ENCODE measurements around the gene PITX1.

Gene PITX1

GRCh38 chr5:135020111-135020895 lies 13.7 kb downstream of the PITX1 start:
- WGBS, result 87% methylated on average over 15 of the region's 16 CpGs
- no peaks in the 10 kb centered on the region for H3K36me3 ChIP-seq (ENCODE audit: control insufficient read depth in 1 of 2, insufficient read depth in 2 of 2, low read depth in 1 of 2, low read length in 2 of 2)
- H2BK5ac ChIP-seq (ENCODE audit: low read depth, low read length, poor library complexity, severe bottlenecking), result no peak overlapping the region
- H3K9ac ChIP-seq (ENCODE audit: low read length), result no peak overlapping the region
- H2AFZ ChIP-seq (ENCODE audit: low read depth, low read length), result no peak overlapping the region
- H4K91ac ChIP-seq (ENCODE audit: low read length), result no peak overlapping the region
- H2BK15ac ChIP-seq (ENCODE audit: low read depth, poor library complexity, severe bottlenecking), result no peak overlapping the region
- no peak overlapping the region for H3K23ac ChIP-seq (ENCODE audit: low read length in 2 of 2)
- no peak overlapping the region for H4K8ac ChIP-seq (ENCODE audit: low read length)
- H3K4ac ChIP-seq (ENCODE audit: low read depth in 1 of 2, low read length in 2 of 2), result no peak overlapping the region
- H3K4me1 ChIP-seq (ENCODE audit: control insufficient read depth, insufficient read depth, low read depth, low read length), result no peaks in the 10 kb centered on the region
- H2BK12ac ChIP-seq (ENCODE audit: low read length in 2 of 2), result no peak overlapping the region
- peaks cover 6 to 39% of the 10 kb centered on the region in 2 experiments for H3K27me3 ChIP-seq (ENCODE audit: control insufficient read depth in 1 of 2, insufficient read depth in 1 of 2, low read length in 2 of 2)
- H3K4me3 ChIP-seq (ENCODE audit: insufficient read depth in 1 of 2, low read depth in 1 of 2, low read length in 2 of 2), result peak overlapping the region in 1 of 2 experiments; percentile 9
- H2BK120ac ChIP-seq (ENCODE audit: low read depth, low read length), result no peak overlapping the region
- DNase-seq, result no peak
- H2AK5ac ChIP-seq (ENCODE audit: low read length, severe bottlenecking), result no peak overlapping the region
- no peak overlapping the region for H3K14ac ChIP-seq (ENCODE audit: low read length in 2 of 2)
- H3K4me2 ChIP-seq (ENCODE audit: low read length, poor library complexity, severe bottlenecking), result no peak overlapping the region
- H3K18ac ChIP-seq (ENCODE audit: low read depth in 1 of 2, low read length in 2 of 2), result no peak overlapping the region
- no peaks in the 10 kb centered on the region for H3K9me3 ChIP-seq (ENCODE audit: control insufficient read depth, low read length)
- no peak overlapping the region for H3K27ac ChIP-seq (ENCODE audit: low read length, poor library complexity, severe bottlenecking)
- no peaks in the 10 kb centered on the region for H3K79me1 ChIP-seq (replicated peaks; ENCODE audit: low read length, poor library complexity, severe bottlenecking)

GRCh38 chr5:135019314-135019713 lies 14.7 kb downstream of the PITX1 start:
- Histone ChIP-seq H3K36me3 (ENCODE audit: control insufficient read depth in 1 of 2, insufficient read depth in 2 of 2, low read depth in 1 of 2, low read length in 2 of 2) (no peaks in the 10 kb centered on the region), H3K79me1 (replicated peaks; ENCODE audit: low read length, poor library complexity, severe bottlenecking) (no peaks in the 10 kb centered on the region), H2AFZ (ENCODE audit: low read depth, low read length) (no peak overlapping the region), H3K4me2 (ENCODE audit: low read length, poor library complexity, severe bottlenecking) (no peak overlapping the region), H3K23ac (ENCODE audit: low read length in 2 of 2) (no peak overlapping the region), H2BK5ac (ENCODE audit: low read depth, low read length, poor library complexity, severe bottlenecking) (no peak overlapping the region), H3K9me3 (ENCODE audit: control insufficient read depth, low read length) (no peaks in the 10 kb centered on the region), H2AK5ac (ENCODE audit: low read length, severe bottlenecking) (no peak overlapping the region), H3K14ac (ENCODE audit: low read length in 2 of 2) (no peak overlapping the region), H2BK15ac (ENCODE audit: low read depth, poor library complexity, severe bottlenecking) (no peak overlapping the region), H3K4ac (ENCODE audit: low read depth in 1 of 2, low read length in 2 of 2) (no peak overlapping the region), H3K27ac (ENCODE audit: low read length, poor library complexity, severe bottlenecking) (no peak overlapping the region), H3K18ac (ENCODE audit: low read depth in 1 of 2, low read length in 2 of 2) (no peak overlapping the region), H4K8ac (ENCODE audit: low read length) (no peak overlapping the region), H3K27me3 (ENCODE audit: control insufficient read depth in 1 of 2, insufficient read depth in 1 of 2, low read length in 2 of 2) (peaks cover 6 to 37% of the 10 kb centered on the region in 2 experiments), H3K4me3 (ENCODE audit: insufficient read depth in 1 of 2, low read depth in 1 of 2, low read length in 2 of 2) (no peak overlapping the region), H4K91ac (ENCODE audit: low read length) (no peak overlapping the region), H2BK120ac (ENCODE audit: low read depth, low read length) (no peak overlapping the region), H3K9ac (ENCODE audit: low read length) (no peak overlapping the region), H2BK12ac (ENCODE audit: low read length in 2 of 2) (no peak overlapping the region), H3K4me1 (ENCODE audit: control insufficient read depth, insufficient read depth, low read depth, low read length) (no peaks in the 10 kb centered on the region)
- no peak for DNase-seq
- 43% methylated on average over 1 of the region's 5 CpGs for WGBS

- H3K4me2 ChIP-seq (ENCODE audit: low read length, poor library complexity, severe bottlenecking), result no peak overlapping the region
- no peak overlapping the region for H4K91ac ChIP-seq (ENCODE audit: low read length)
- H3K36me3 ChIP-seq (ENCODE audit: control insufficient read depth in 1 of 2, insufficient read depth in 2 of 2, low read depth in 1 of 2, low read length in 2 of 2), result no peaks in the 10 kb centered on the region
- no peak for DNase-seq
- H2BK5ac ChIP-seq (ENCODE audit: low read depth, low read length, poor library complexity, severe bottlenecking), result no peak overlapping the region
- 90% methylated on average over 4 of the region's 4 CpGs for WGBS
- H4K8ac ChIP-seq (ENCODE audit: low read length), result no peak overlapping the region
- no peaks in the 10 kb centered on the region for H3K9me3 ChIP-seq (ENCODE audit: control insufficient read depth, low read length)
- no peak overlapping the region for H3K4me3 ChIP-seq (ENCODE audit: insufficient read depth in 1 of 2, low read depth in 1 of 2, low read length in 2 of 2)
- H3K18ac ChIP-seq (ENCODE audit: low read depth in 1 of 2, low read length in 2 of 2), result no peak overlapping the region
- H3K4ac ChIP-seq (ENCODE audit: low read depth in 1 of 2, low read length in 2 of 2), result no peak overlapping the region
- H3K4me1 ChIP-seq (ENCODE audit: control insufficient read depth, insufficient read depth, low read depth, low read length), result no peaks in the 10 kb centered on the region
- no peak overlapping the region for H3K14ac ChIP-seq (ENCODE audit: low read length in 2 of 2)
- no peak overlapping the region for H2BK15ac ChIP-seq (ENCODE audit: low read depth, poor library complexity, severe bottlenecking)
- no peak overlapping the region for H3K23ac ChIP-seq (ENCODE audit: low read length in 2 of 2)
- H3K9ac ChIP-seq (ENCODE audit: low read length), result no peak overlapping the region
- H2BK120ac ChIP-seq (ENCODE audit: low read depth, low read length), result no peak overlapping the region
- H2AK5ac ChIP-seq (ENCODE audit: low read length, severe bottlenecking), result no peak overlapping the region
- no peak overlapping the region for H2AFZ ChIP-seq (ENCODE audit: low read depth, low read length)
- no peaks in the 10 kb centered on the region for H3K79me1 ChIP-seq (replicated peaks; ENCODE audit: low read length, poor library complexity, severe bottlenecking)
- H3K27ac ChIP-seq (ENCODE audit: low read length, poor library complexity, severe bottlenecking), result no peak overlapping the region
- peaks cover 6 to 32% of the 10 kb centered on the region in 2 experiments for H3K27me3 ChIP-seq (ENCODE audit: control insufficient read depth in 1 of 2, insufficient read depth in 1 of 2, low read length in 2 of 2)
- H2BK12ac ChIP-seq (ENCODE audit: low read length in 2 of 2), result no peak overlapping the region
Measured at GRCh38 chr5:135018457-135018856, 15.6 kb downstream of the PITX1 start.

GRCh38 chr5:135016861-135017290 lies 17.2 kb downstream of the PITX1 start:
- H3K23ac ChIP-seq (ENCODE audit: low read length in 2 of 2), result no peak overlapping the region
- H2BK12ac ChIP-seq (ENCODE audit: low read length in 2 of 2), result no peak overlapping the region

More at GRCh38 chr5:135016861-135017290, 17.2 kb downstream of the PITX1 start:
- H3K27me3 ChIP-seq (ENCODE audit: control insufficient read depth in 1 of 2, insufficient read depth in 1 of 2, low read length in 2 of 2), result peaks cover 6 to 35% of the 10 kb centered on the region in 2 experiments
- no peak overlapping the region for H3K4me3 ChIP-seq (ENCODE audit: insufficient read depth in 1 of 2, low read depth in 1 of 2, low read length in 2 of 2)
- H3K14ac ChIP-seq (ENCODE audit: low read length in 2 of 2), result no peak overlapping the region
- H3K79me1 ChIP-seq (replicated peaks; ENCODE audit: low read length, poor library complexity, severe bottlenecking), result no peaks in the 10 kb centered on the region
- 74% methylated on average over 11 of the region's 11 CpGs for WGBS
- H3K18ac ChIP-seq (ENCODE audit: low read depth in 1 of 2, low read length in 2 of 2), result no peak overlapping the region
- no peaks in the 10 kb centered on the region for H3K36me3 ChIP-seq (ENCODE audit: control insufficient read depth in 1 of 2, insufficient read depth in 2 of 2, low read depth in 1 of 2, low read length in 2 of 2)
- H3K4ac ChIP-seq (ENCODE audit: low read depth in 1 of 2, low read length in 2 of 2), result no peak overlapping the region
- no peak overlapping the region for H2BK120ac ChIP-seq (ENCODE audit: low read depth, low read length)
- H2AFZ ChIP-seq (ENCODE audit: low read depth, low read length), result no peak overlapping the region
- H3K27ac ChIP-seq (ENCODE audit: low read length, poor library complexity, severe bottlenecking), result no peak overlapping the region
- no peaks in the 10 kb centered on the region for H3K9me3 ChIP-seq (ENCODE audit: control insufficient read depth, low read length)
- no peaks in the 10 kb centered on the region for H3K4me1 ChIP-seq (ENCODE audit: control insufficient read depth, insufficient read depth, low read depth, low read length)
- no peak overlapping the region for H4K91ac ChIP-seq (ENCODE audit: low read length)
- H2BK5ac ChIP-seq (ENCODE audit: low read depth, low read length, poor library complexity, severe bottlenecking), result no peak overlapping the region
- no peak overlapping the region for H3K4me2 ChIP-seq (ENCODE audit: low read length, poor library complexity, severe bottlenecking)
- H2AK5ac ChIP-seq (ENCODE audit: low read length, severe bottlenecking), result no peak overlapping the region
- H3K9ac ChIP-seq (ENCODE audit: low read length), result no peak overlapping the region
- H4K8ac ChIP-seq (ENCODE audit: low read length), result no peak overlapping the region
- no peak for DNase-seq
- H2BK15ac ChIP-seq (ENCODE audit: low read depth, poor library complexity, severe bottlenecking), result no peak overlapping the region
